HUES48 (cell line): ENCODE results near the gene BCAS4.
"Not testable (repeated sequence)": the region's sequence is repeated elsewhere in the genome, so short reads cannot be mapped to it uniquely, and the experiment has no call there.

ENCODE experiments used
- H3K27ac ChIP-seq: one replicate; pipeline ENCODE4 v1.7.0; 2013; ENCODE audit warnings: low read depth, low read length, inconsistent platforms
- H3K27me3 ChIP-seq: 2 replicates; pipeline ENCODE4 v1.6.1; 2013; ENCODE audit warnings: mild to moderate bottlenecking, low read length; ENCODE audit not compliant: control insufficient read depth, insufficient read depth
- H3K36me3 ChIP-seq: 2 replicates; pipeline ENCODE4 v1.6.1; 2013; ENCODE audit warnings: low read length; ENCODE audit not compliant: control insufficient read depth, insufficient read depth
- H3K4me1 ChIP-seq: 2 replicates; pipeline ENCODE4 v1.6.1; 2013; ENCODE audit warnings: mild to moderate bottlenecking, low read length; ENCODE audit not compliant: control insufficient read depth, insufficient read depth
- H3K4me3 ChIP-seq: 2 replicates; pipeline ENCODE4 v1.5.1; 2013; ENCODE audit warnings: mild to moderate bottlenecking, low read depth, low read length
- H3K9ac ChIP-seq: 2 replicates; pipeline ENCODE4 v1.6.1; 2013; ENCODE audit warnings: mild to moderate bottlenecking, low read depth, low read length, moderate library complexity
- H3K9me3 ChIP-seq: 2 replicates; pipeline ENCODE4 v1.6.1; 2013; ENCODE audit warnings: low read length; ENCODE audit not compliant: control insufficient read depth, insufficient read depth

BCAS4 gene

GRCh38 chr20:50800986-50801746 is 6.3 kb downstream of the BCAS4 start:
- H3K27ac ChIP-seq, H3K9me3 ChIP-seq, H3K36me3 ChIP-seq, H3K27me3 ChIP-seq, H3K4me3 ChIP-seq, H3K9ac ChIP-seq: not testable (repeated sequence)
- peaks cover 13% of the 10 kb centered on the region for H3K4me1 ChIP-seq

- Histone ChIP-seq H3K9me3 (no peaks in the 10 kb centered on the region), H3K4me1 (peaks cover 13% of the 10 kb centered on the region), H3K27ac (no peak overlapping the region), H3K27me3 (no peaks in the 10 kb centered on the region), H3K36me3 (no peaks in the 10 kb centered on the region), H3K4me3 (no peak overlapping the region), H3K9ac (no peak overlapping the region)
These were observed 6.9 kb downstream of the BCAS4 start for GRCh38 chr20:50801747-50802125.

- no peaks in the 10 kb centered on the region for H3K9me3 ChIP-seq
- no peaks in the 10 kb centered on the region for H3K27me3 ChIP-seq
- H3K27ac ChIP-seq = no peak overlapping the region
- H3K4me3 ChIP-seq = no peak overlapping the region
- no peak overlapping the region for H3K9ac ChIP-seq
- peaks cover 13% of the 10 kb centered on the region for H3K4me1 ChIP-seq
- no peaks in the 10 kb centered on the region for H3K36me3 ChIP-seq
These were observed 7.4 kb downstream of the BCAS4 start for GRCh38 chr20:50802289-50802688.

- Histone ChIP-seq H3K4me1 (peaks cover 13% of the 10 kb centered on the region), H3K36me3 (no peaks in the 10 kb centered on the region), H3K27ac (no peak overlapping the region), H3K27me3 (no peaks in the 10 kb centered on the region), H3K4me3 (no peak overlapping the region), H3K9me3 (no peaks in the 10 kb centered on the region), H3K9ac (no peak overlapping the region)
These were observed 9.8 kb downstream of the BCAS4 start for GRCh38 chr20:50804437-50805348.

- Histone ChIP-seq H3K27me3 (no peaks in the 10 kb centered on the region), H3K9ac (no peak overlapping the region), H3K4me1 (peaks cover 13% of the 10 kb centered on the region), H3K9me3 (no peaks in the 10 kb centered on the region), H3K27ac (no peak overlapping the region), H3K4me3 (no peak overlapping the region), H3K36me3 (no peaks in the 10 kb centered on the region)
These were observed 10.5 kb downstream of the BCAS4 start for GRCh38 chr20:50805349-50805684.

- H3K27ac ChIP-seq = no peak overlapping the region
- no peak overlapping the region for H3K4me3 ChIP-seq
- H3K9ac ChIP-seq = no peak overlapping the region
These were observed 11.4 kb downstream of the BCAS4 start for GRCh38 chr20:50806126-50806768.

GRCh38 chr20:50810063-50810462 is 15.2 kb downstream of the BCAS4 start:
- H3K9me3 ChIP-seq = no peaks in the 10 kb centered on the region
- H3K27me3 ChIP-seq = no peaks in the 10 kb centered on the region
- H3K4me3 ChIP-seq = no peak overlapping the region
- H3K4me1 ChIP-seq = peaks cover 3% of the 10 kb centered on the region; the same call in 1 of the 2 replicates
- no peaks in the 10 kb centered on the region for H3K36me3 ChIP-seq
- H3K9ac ChIP-seq = no peak overlapping the region
- no peak overlapping the region for H3K27ac ChIP-seq

More at GRCh38 chr20:50806126-50806768, 11.4 kb downstream of the BCAS4 start:
- Histone ChIP-seq H3K36me3 (no peaks in the 10 kb centered on the region), H3K27me3 (no peaks in the 10 kb centered on the region), H3K4me1 (peaks cover 13% of the 10 kb centered on the region), H3K9me3 (no peaks in the 10 kb centered on the region)

GRCh38 chr20:50810842-50811241 is 16.0 kb downstream of the BCAS4 start:
- H3K4me3 ChIP-seq = no peak overlapping the region
- H3K9me3 ChIP-seq = no peaks in the 10 kb centered on the region
- no peak overlapping the region for H3K27ac ChIP-seq
- no peaks in the 10 kb centered on the region for H3K27me3 ChIP-seq
- H3K9ac ChIP-seq = no peak overlapping the region
- no peaks in the 10 kb centered on the region for H3K4me1 ChIP-seq
- H3K36me3 ChIP-seq = no peaks in the 10 kb centered on the region

- no peaks in the 10 kb centered on the region for H3K9me3 ChIP-seq
- peaks cover 5% of the 10 kb centered on the region; the same call in 1 of the 2 replicates for H3K4me1 ChIP-seq
- no peak overlapping the region for H3K9ac ChIP-seq
- no peaks in the 10 kb centered on the region for H3K36me3 ChIP-seq
- H3K4me3 ChIP-seq = no peak overlapping the region
- no peak overlapping the region for H3K27ac ChIP-seq
- H3K27me3 ChIP-seq = no peaks in the 10 kb centered on the region
These were observed 18.3 kb downstream of the BCAS4 start for GRCh38 chr20:50813101-50813643.

- H3K4me3 ChIP-seq = no peak overlapping the region
- H3K36me3 ChIP-seq = no peaks in the 10 kb centered on the region
- no peaks in the 10 kb centered on the region for H3K9me3 ChIP-seq
- no peaks in the 10 kb centered on the region for H3K27me3 ChIP-seq
- peaks cover 10% of the 10 kb centered on the region for H3K4me1 ChIP-seq
- no peak overlapping the region for H3K9ac ChIP-seq
- H3K27ac ChIP-seq = no peak overlapping the region
These were observed 18.9 kb downstream of the BCAS4 start for GRCh38 chr20:50813801-50814200.
